Upper lobe of left lung (tissue), 6 donors: Measurements from ENCODE around the gene RDH12. TPM values are rescaled to one million over a fixed set of nuclear protein-coding genes. Genes with fewer than 3 reads are reported as not detected.

Experiments used
- ATAC-seq, 2 donors: fragments of 200-7000 bp; cut with Tn5 transposase; one replicate each; pipeline ENCODE4 v1.9.1; 2022; ENCODE audit warnings: mild to moderate bottlenecking in 2 of 2, moderate library complexity in 2 of 2; ENCODE audit not compliant: low FRiP score in 2 of 2
- DNase-seq, 2 donors: peaks; one replicate each; pipeline ENCODE4 v3.0.0-alpha.2; 2019 to 2020
- H3K27ac ChIP-seq, 4 donors: fragments of 200-600 bp; sonication (generic); one replicate each; pipeline ENCODE4 v1.5.1; 2016 to 2019
- H3K27me3 ChIP-seq, 4 donors: fragments of 200-600 bp; sonication (generic); one replicate each; pipeline ENCODE4 v1.5.1; 2017 to 2019
- H3K36me3 ChIP-seq, 4 donors: fragments of 200-600 bp; sonication (generic); one replicate each; pipeline ENCODE4 v1.5.1; 2016 to 2019
- H3K4me1 ChIP-seq, 4 donors: fragments of 200-600 bp; sonication (generic); one replicate each; pipeline ENCODE4 v1.5.1; 2018 to 2019
- H3K4me3 ChIP-seq, 4 donors: fragments of 200-600 bp; sonication (generic); one replicate each; pipeline ENCODE4 v1.5.1; 2017 to 2019; ENCODE audit warnings: mild to moderate bottlenecking in 2 of 4, moderate library complexity in 1 of 4
- H3K9me3 ChIP-seq, 4 donors: fragments of 200-600 bp; sonication (generic); one replicate each; pipeline ENCODE4 v1.5.1; 2018 to 2019
- CTCF ChIP-seq, 6 experiments: fragments of 450-650 bp in 4 of 6; fragments of 200-600 bp in 2 of 6; sonication (generic) in 2 of 6; IDR thresholded peaks; one replicate each; pipeline ENCODE4 v1.5.1; 2016 to 2019; ENCODE audit warnings: antibody characterized with exemption in 6 of 6
- EP300 ChIP-seq, 4 donors: sonication (generic); formaldehyde crosslinking; IDR thresholded peaks; one replicate each; pipeline ENCODE4 v1.5.1; 2017; ENCODE audit warnings: antibody characterized with exemption in 4 of 4, control low read depth in 2 of 4
- POLR2A ChIP-seq, 4 donors: fragments of 450-650 bp; IDR thresholded peaks; one replicate each; pipeline ENCODE4 v1.5.1; 2016 to 2017; ENCODE audit warnings: antibody characterized with exemption in 4 of 4, mild to moderate bottlenecking in 2 of 4
- POLR2AphosphoS5 ChIP-seq, 2 donors: sonication (generic); formaldehyde crosslinking; IDR thresholded peaks; one replicate each; pipeline ENCODE4 v1.5.1; 2017; ENCODE audit warnings: antibody characterized with exemption in 2 of 2
- WGBS, 2 donors: methylation state at CpG; one replicate each; pipeline ENCODE4 v1.1.5; 2017 to 2018; 5-methylcytosine and 5-hydroxymethylcytosine counted together
- total RNA-seq, 6 donors: library from RNA; depleted of rRNA in 4 of 6; stranded (reverse); fragments of >200 nt in 4 of 6; gene quantifications; one replicate each; pipeline versions ENCODE4 v1.1.0 to v1.2.1, GENCODE V29; 2016 to 2021
- donor health status: DM: no; HTN: no; CAD: no; lungs with moderate emphysema.
- donor health status: DM: no; HTN: yes; CAD: no; lungs with severe emphysema.

The RDH12 gene
- total RNA-seq, 6 donors from 2014 or later: 0.17 to 0.40 (median 0.39) TPM; not detected in 3

DNA sequence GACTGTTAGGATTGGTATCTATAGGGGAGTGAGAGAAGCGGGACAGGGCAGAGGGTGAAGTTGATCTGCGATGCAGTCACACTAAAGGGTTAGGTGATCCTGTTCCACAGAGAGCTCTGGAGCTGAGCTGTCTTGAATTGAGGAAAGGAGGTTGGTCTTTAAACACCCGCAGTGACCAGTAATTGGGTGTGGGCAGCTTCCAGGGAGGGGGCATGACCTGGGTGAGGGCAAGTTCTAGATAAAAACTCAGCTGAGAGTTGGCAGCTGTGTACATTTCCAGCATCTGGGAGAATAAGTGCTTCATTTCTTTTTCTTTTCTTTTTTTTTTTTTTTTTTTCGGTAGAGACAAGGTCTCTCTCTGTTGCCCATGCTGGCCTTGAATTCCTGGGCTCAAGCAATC is 35.1 kb downstream of the RDH12 start:
- WGBS, 2 donors: 75 to 92% methylated on average over 4 of the region's 4 CpGs
- Histone ChIP-seq H3K9me3 (no peaks in the 10 kb centered on the region), H3K4me1 (peaks cover 0 to 8% (median 0%) of the 10 kb centered on the region in 4 donors), H3K27me3 (no peaks in the 10 kb centered on the region), H3K27ac (no peak overlapping the region), H3K36me3 (no peaks in the 10 kb centered on the region), H3K4me3 (no peak overlapping the region)
- TF ChIP-seq POLR2AphosphoS5 (IDR thresholded peaks at IDR 0.05): no peak
- TF ChIP-seq POLR2A (IDR thresholded peaks at IDR 0.05): no peak
- no peak for TF ChIP-seq EP300 (IDR thresholded peaks at IDR 0.05)
- TF ChIP-seq CTCF (IDR thresholded peaks at IDR 0.05): no peak
- no peak for ATAC-seq
- no peak for DNase-seq

DNA sequence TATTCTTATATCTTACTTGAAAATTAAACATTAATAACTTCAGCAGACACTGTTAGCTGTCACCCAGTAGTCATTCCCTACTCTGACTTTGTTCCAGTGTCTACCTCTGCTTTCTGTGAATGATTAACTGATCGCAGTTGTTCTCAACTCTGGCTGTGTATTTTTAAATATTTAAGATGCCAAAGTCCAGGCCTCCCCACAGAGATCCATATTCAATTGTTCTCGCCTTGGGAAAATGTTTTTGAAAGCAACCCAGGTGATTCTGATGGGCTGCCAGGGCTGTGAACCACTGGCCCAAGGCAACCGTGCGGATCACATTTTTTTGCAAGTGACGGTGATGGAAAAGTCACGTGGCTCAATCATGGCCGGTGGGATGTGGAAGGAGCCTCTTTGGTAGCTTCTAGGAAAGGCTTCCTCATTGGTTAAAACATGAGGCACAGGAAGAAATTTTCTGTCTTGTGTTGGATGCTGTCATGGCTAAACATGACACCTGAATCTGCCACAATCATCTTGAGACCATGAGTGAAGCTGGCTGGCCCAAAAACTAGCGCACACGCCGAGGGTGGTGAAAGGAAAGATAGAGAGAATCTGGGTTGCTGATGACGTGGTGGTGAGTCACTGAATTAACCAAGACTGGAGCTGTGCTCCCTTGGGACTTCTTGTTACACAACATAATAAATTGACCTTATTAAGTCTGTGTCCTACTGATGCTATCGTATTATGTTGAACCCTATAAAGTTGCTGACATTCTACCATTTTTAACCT is 37.2 kb downstream of the RDH12 start:
- H3K27ac ChIP-seq: no peak overlapping the region
- no peak overlapping the region for H3K4me3 ChIP-seq
- peaks cover 0 to 8% (median 0%) of the 10 kb centered on the region in 4 donors for H3K4me1 ChIP-seq
- peak in 1 of 2 donors; percentile 31 for DNase-seq
- H3K36me3 ChIP-seq: no peaks in the 10 kb centered on the region
- H3K9me3 ChIP-seq: no peaks in the 10 kb centered on the region
- no peaks in the 10 kb centered on the region for H3K27me3 ChIP-seq
- peak in 1 of 2 donors; percentile 90 for ATAC-seq
- WGBS, 2 donors: 73 to 75% methylated on average over 12 of the region's 12 CpGs
- no peak for TF ChIP-seq POLR2A (IDR thresholded peaks at IDR 0.05)

GRCh38 chr14:67744046-67744445 is 42.4 kb downstream of the RDH12 start:
- DNase-seq: no peak
- Histone ChIP-seq H3K27ac (no peak overlapping the region), H3K36me3 (peaks cover 7 to 22% (median 13%) of the 10 kb centered on the region in 4 donors), H3K4me3 (no peak overlapping the region), H3K9me3 (no peaks in the 10 kb centered on the region), H3K4me1 (no peaks in the 10 kb centered on the region), H3K27me3 (no peaks in the 10 kb centered on the region)
- WGBS, 2 donors: 67 to 83% methylated on average over 2 of the region's 2 CpGs
- no peak for ATAC-seq
- TF ChIP-seq POLR2A (IDR thresholded peaks at IDR 0.05) (no peak), EP300 (IDR thresholded peaks at IDR 0.05) (no peak), CTCF (IDR thresholded peaks at IDR 0.05) (no peak), POLR2AphosphoS5 (IDR thresholded peaks at IDR 0.05) (no peak)

- ATAC-seq: no peak
- Histone ChIP-seq H3K9me3 (no peaks in the 10 kb centered on the region), H3K27ac (no peak overlapping the region), H3K36me3 (peaks cover 25 to 51% (median 40%) of the 10 kb centered on the region in 4 donors), H3K4me1 (no peaks in the 10 kb centered on the region), H3K4me3 (no peak overlapping the region), H3K27me3 (no peaks in the 10 kb centered on the region)
- no peak for TF ChIP-seq EP300 (IDR thresholded peaks at IDR 0.05)
- no peak for TF ChIP-seq POLR2AphosphoS5 (IDR thresholded peaks at IDR 0.05)
- no peak for TF ChIP-seq POLR2A (IDR thresholded peaks at IDR 0.05)
- TF ChIP-seq CTCF (IDR thresholded peaks at IDR 0.05): no peak
- WGBS, 2 donors: 93 to 100% methylated on average over 1 of the region's 1 CpG
- DNase-seq: no peak
Measured at GRCh38 chr14:67746927-67747326, 45.2 kb downstream of the RDH12 start.

GRCh38 chr14:67748312-67748711 is 46.6 kb downstream of the RDH12 start:
- H3K27me3 ChIP-seq: no peaks in the 10 kb centered on the region
- peak in 1 of 2 donors; percentile 61 for DNase-seq
- H3K4me1 ChIP-seq: no peaks in the 10 kb centered on the region
- WGBS, 2 donors: 93 to 99% methylated on average over 5 to 10 of the region's 10 CpGs
- TF ChIP-seq POLR2AphosphoS5 (IDR thresholded peaks at IDR 0.05): no peak
- TF ChIP-seq CTCF (IDR thresholded peaks at IDR 0.05): no peak
- TF ChIP-seq POLR2A (IDR thresholded peaks at IDR 0.05): no peak
- TF ChIP-seq EP300 (IDR thresholded peaks at IDR 0.05): no peak
- no peak overlapping the region for H3K27ac ChIP-seq
- H3K36me3 ChIP-seq: peaks cover 32 to 65% (median 54%) of the 10 kb centered on the region in 4 donors
- H3K9me3 ChIP-seq: no peaks in the 10 kb centered on the region
- no peak overlapping the region for H3K4me3 ChIP-seq
- ATAC-seq: no peak
